ENCODE data around the gene GOLPH3.

Gene GOLPH3

GRCh38 chr5:32143617-32144377 is 30.3 kb downstream of the GOLPH3 start:
- no peak overlapping the region for H3K4me3 ChIP-seq (ENCODE audit: low read depth, low read length)
- no peak for DNase-seq (ENCODE audit: low read depth)
- TF ChIP-seq, protein P1, sequence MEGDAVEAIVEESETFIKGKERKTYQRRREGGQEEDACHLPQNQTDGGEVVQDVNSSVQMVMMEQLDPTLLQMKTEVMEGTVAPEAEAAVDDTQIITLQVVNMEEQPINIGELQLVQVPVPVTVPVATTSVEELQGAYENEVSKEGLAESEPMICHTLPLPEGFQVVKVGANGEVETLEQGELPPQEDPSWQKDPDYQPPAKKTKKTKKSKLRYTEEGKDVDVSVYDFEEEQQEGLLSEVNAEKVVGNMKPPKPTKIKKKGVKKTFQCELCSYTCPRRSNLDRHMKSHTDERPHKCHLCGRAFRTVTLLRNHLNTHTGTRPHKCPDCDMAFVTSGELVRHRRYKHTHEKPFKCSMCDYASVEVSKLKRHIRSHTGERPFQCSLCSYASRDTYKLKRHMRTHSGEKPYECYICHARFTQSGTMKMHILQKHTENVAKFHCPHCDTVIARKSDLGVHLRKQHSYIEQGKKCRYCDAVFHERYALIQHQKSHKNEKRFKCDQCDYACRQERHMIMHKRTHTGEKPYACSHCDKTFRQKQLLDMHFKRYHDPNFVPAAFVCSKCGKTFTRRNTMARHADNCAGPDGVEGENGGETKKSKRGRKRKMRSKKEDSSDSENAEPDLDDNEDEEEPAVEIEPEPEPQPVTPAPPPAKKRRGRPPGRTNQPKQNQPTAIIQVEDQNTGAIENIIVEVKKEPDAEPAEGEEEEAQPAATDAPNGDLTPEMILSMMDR (IDR thresholded peaks at IDR 0.05; ENCODE audit: control insufficient read depth, extremely low read depth, insufficient read depth) = no peak

DNA sequence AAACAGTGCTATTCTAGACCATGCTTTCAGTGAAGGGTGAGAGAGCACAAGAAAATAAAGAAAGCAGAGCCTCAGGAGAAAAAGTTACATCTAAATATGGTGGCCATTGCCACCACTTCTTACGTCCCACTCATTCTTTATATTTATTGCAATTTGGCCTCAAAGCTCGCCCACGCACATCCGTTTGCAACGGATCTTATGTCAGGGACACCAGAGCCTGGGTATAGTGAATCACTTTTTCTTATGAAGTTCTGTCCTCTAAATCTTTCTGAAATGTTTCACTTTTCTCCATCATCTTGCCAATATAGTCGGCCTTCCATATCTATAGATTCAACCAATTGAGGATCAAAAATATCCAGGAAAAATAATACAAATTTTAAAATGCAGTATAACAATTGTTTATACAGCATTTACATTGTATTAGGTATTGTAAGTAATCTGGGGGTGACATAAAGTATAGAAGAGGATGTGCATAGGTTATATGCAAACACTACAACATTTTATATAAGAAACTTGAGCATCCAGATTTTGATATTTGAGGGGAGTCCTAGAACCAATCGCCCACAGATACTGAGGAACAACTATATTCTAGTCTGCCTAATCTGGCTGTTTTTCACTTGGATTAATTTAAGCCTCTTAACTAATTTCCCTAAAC is 35.2 kb downstream of the GOLPH3 start:
- TF ChIP-seq, protein P1 (IDR thresholded peaks at IDR 0.05; ENCODE audit: control insufficient read depth, extremely low read depth, insufficient read depth) = no peak
- DNase-seq (ENCODE audit: low read depth) = no peak
- no peak overlapping the region for H3K4me3 ChIP-seq (ENCODE audit: low read depth, low read length)

GRCh38 chr5:32136342-32136741 is 37.8 kb downstream of the GOLPH3 start:
- no peak overlapping the region for H3K4me3 ChIP-seq (ENCODE audit: low read depth, low read length)
- no peak for DNase-seq (ENCODE audit: low read depth)
- TF ChIP-seq, protein P1 (IDR thresholded peaks at IDR 0.05; ENCODE audit: control insufficient read depth, extremely low read depth, insufficient read depth) = no peak

DNA sequence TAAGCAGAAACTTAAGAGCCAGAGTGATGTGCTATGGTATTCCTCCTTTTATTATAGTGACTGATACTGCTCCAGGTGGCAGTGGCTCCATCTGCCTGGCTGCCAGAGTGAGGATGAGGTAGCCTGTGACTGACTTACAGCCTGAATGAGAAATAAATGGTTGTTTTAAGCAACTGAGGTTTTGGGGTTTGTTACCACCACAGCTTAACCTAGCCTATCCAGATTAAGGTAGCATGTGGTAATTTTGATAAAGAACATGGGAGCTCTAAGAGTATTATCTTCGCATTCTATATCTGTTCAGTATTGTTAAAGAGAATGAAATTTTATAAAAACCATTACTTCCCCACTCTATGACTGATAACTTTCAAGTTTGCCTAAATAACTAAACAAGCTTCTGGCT is 39.0 kb downstream of the GOLPH3 start:
- no peak overlapping the region for H3K4me3 ChIP-seq (ENCODE audit: low read depth, low read length)
- DNase-seq (ENCODE audit: low read depth) = no peak
- TF ChIP-seq, protein P1 (IDR thresholded peaks at IDR 0.05; ENCODE audit: control insufficient read depth, extremely low read depth, insufficient read depth) = no peak

DNA sequence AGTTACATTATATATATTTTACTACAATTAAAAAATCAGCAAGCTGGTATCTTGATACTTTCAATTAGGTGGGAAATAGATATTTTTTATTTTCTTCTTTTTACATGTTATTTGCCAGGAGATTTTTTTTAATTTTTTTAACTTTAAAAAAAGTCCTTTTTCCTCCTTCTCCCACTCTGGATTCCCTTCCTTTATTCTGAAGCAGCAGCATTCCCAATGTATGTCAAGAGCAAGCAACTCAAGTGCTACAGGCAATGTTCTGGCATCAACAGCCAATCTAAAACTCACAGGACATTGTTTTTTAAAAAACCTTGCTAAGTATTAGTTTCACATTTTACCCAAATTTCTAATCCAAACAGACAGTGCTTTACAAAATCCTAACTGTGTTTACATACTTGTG is 41.4 kb downstream of the GOLPH3 start:
- DNase-seq (ENCODE audit: low read depth) = no peak
- H3K4me3 ChIP-seq (ENCODE audit: low read depth, low read length) = no peak overlapping the region
- TF ChIP-seq, protein P1 (IDR thresholded peaks at IDR 0.05; ENCODE audit: control insufficient read depth, extremely low read depth, insufficient read depth) = no peak

DNA sequence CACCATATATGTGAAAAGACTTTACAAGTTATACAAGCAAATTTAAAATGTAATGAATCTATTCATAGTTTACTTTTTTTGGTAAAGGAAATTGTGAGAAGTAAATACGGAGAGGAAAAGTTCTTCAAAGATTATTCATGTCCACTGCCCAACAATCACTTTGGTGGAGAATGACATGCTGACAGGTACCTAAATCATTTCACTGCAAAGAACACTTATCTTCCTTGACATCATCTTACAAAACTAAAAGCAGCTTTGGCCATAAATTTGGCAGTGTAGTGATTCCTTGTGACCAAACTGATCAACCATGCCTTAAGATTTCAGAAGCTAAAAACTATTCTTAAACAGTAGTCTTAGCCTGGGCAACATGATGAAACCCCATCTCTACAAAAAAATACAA is 42.5 kb downstream of the GOLPH3 start:
- no peak overlapping the region for H3K4me3 ChIP-seq (ENCODE audit: low read depth, low read length)
- no peak for DNase-seq (ENCODE audit: low read depth)
- TF ChIP-seq, protein P1 (IDR thresholded peaks at IDR 0.05; ENCODE audit: control insufficient read depth, extremely low read depth, insufficient read depth) = no peak
